Esophagus muscularis mucosa (tissue), 4 donors: ENCODE results near the gene DDX59.

Experiments
- CTCF ChIP-seq, 3 experiments: fragments of 200-600 bp in 2 of 3; fragments of 450-650 bp in 1 of 3; sonication (generic) in 2 of 3; IDR thresholded peaks; one replicate each; pipeline ENCODE4 v1.5.1; 2017 to 2019; ENCODE audit warnings: antibody characterized with exemption in 3 of 3, mild to moderate bottlenecking in 2 of 3, moderate library complexity in 1 of 3
- EP300 ChIP-seq: sonication (generic); formaldehyde crosslinking; IDR thresholded peaks from one replicate; pipeline ENCODE4 v1.6.1; 2017; ENCODE audit warnings: antibody characterized with exemption
- POLR2A ChIP-seq: fragments of 450-650 bp; IDR thresholded peaks from one replicate; pipeline ENCODE4 v1.6.1; 2017; ENCODE audit warnings: antibody characterized with exemption, moderate library complexity, mild to moderate bottlenecking, low read depth
- POLR2AphosphoS5 ChIP-seq, 2 donors: sonication (generic); formaldehyde crosslinking; IDR thresholded peaks; one replicate each; pipeline ENCODE4 v1.6.1; 2017; ENCODE audit warnings: antibody characterized with exemption in 2 of 2

- TF ChIP-seq CTCF (IDR thresholded peaks at IDR 0.05) = no peak
- TF ChIP-seq EP300 = no peak
- TF ChIP-seq POLR2A = no peak
- no peak for TF ChIP-seq POLR2AphosphoS5 (IDR thresholded peaks at IDR 0.05)
Measured at GRCh38 chr1:200699871-200700270, 30.2 kb upstream of the DDX59 start.
